Heart left ventricle (tissue), 16 donors: ENCODE measurements around the gene FOXO6. TPM values are rescaled to one million over a fixed set of nuclear protein-coding genes. Genes with fewer than 3 reads are reported as not detected.

Experiments
- ATAC-seq, 4 donors: fragments of 200-7000 bp; cut with Tn5 transposase; one replicate each; pipeline ENCODE4 v1.9.1; 2020 to 2022; ENCODE audit warnings: moderate library complexity in 4 of 4, mild to moderate bottlenecking in 3 of 4, moderate number of reproducible peaks in 1 of 4
- DNase-seq, 5 donors: peaks; one replicate each; pipeline ENCODE4 v3.0.0-alpha.2; 2020
- H3K27ac ChIP-seq, 12 donors: fragments of 200-600 bp; sonication (generic) in 4 of 12; one replicate each; pipeline versions ENCODE4 v1.5.0 to v1.8.0; 2016 to 2022; ENCODE audit warnings: mild to moderate bottlenecking in 2 of 12
- H3K27me3 ChIP-seq, 9 donors: fragments of 200-600 bp; sonication (generic) in 2 of 9; one replicate each; pipeline versions ENCODE4 v1.5.1 to v1.8.0; 2016 to 2022; ENCODE audit warnings: mild to moderate bottlenecking in 3 of 9
- H3K36me3 ChIP-seq, 9 donors: fragments of 200-600 bp; sonication (generic) in 2 of 9; one replicate each; pipeline versions ENCODE4 v1.5.0 to v1.8.0; 2018 to 2022; ENCODE audit warnings: mild to moderate bottlenecking in 2 of 9
- H3K4me1 ChIP-seq, 12 donors: fragments of 200-600 bp; sonication (generic) in 4 of 12; one replicate each; pipeline versions ENCODE4 v1.5.0 to v1.8.0; 2016 to 2022; ENCODE audit warnings: mild to moderate bottlenecking in 3 of 12
- H3K4me3 ChIP-seq, 12 donors: fragments of 200-600 bp; sonication (generic) in 4 of 12; one replicate each; pipeline versions ENCODE4 v1.5.0 to v1.8.0; 2017 to 2022; ENCODE audit warnings: mild to moderate bottlenecking in 9 of 12, moderate library complexity in 4 of 12
- H3K9me3 ChIP-seq, 12 donors: fragments of 200-600 bp; sonication (generic) in 4 of 12; one replicate each; pipeline versions ENCODE4 v1.5.0 to v1.8.0; 2016 to 2022; ENCODE audit warnings: mild to moderate bottlenecking in 1 of 12
- CTCF ChIP-seq, 12 donors: fragments of 200-600 bp; sonication (generic) in 4 of 12; IDR thresholded peaks; one replicate each; pipeline versions ENCODE4 v1.5.0 to v1.8.0; 2018 to 2022; ENCODE audit warnings: antibody characterized with exemption in 12 of 12, mild to moderate bottlenecking in 5 of 12
- POLR2A ChIP-seq, 2 donors: fragments of 450-650 bp; IDR thresholded peaks; one replicate each; pipeline ENCODE4 v1.6.1; 2017; ENCODE audit warnings: antibody characterized with exemption in 2 of 2, mild to moderate bottlenecking in 2 of 2, moderate library complexity in 2 of 2
- WGBS, 4 donors: extraction: QIAGEN DNeasy Blood & Tissue Kit in 2 of 4; methylation state at CpG; one replicate each; pipeline versions ENCODE4 v1.1.5 to v1.1.7; 2013 to 2018; 5-methylcytosine and 5-hydroxymethylcytosine counted together
- intact Hi-C, 10 donors: fragments of 100-400 bp; cut with DNase I; formaldehyde crosslinking; loops; one replicate each; pipeline versions ENCODE4 v1.11.1 to v1.14.2; 2022
- polyA plus RNA-seq, 2 donors: library from polyadenylated mRNA; stranded (reverse); fragments of 200-250 nt; gene quantifications; one replicate each; pipeline ENCODE4 v1.2.3, GENCODE V29; 2013
- total RNA-seq, 9 donors: library from RNA; depleted of rRNA in 2 of 9; stranded (reverse); fragments of >200 nt in 2 of 9; fragmentation: NEBNext Ultra II Directional in 3 of 9; extraction: Animal tissue kit (Norgen Biotek cat#: 25700) in 3 of 9; gene quantifications; one replicate each; pipeline versions ENCODE4 v1.1.0 to v1.2.4, GENCODE V29; 2016 to 2023
- donor health status: ischemic (EF 13 %, LVEDD 7.1; RV severe dilation, severe dysfunction).
- donor health status: healthy with polysubstance abuse.
- donor health status: DM: no; HTN: yes; CAD: no.
- donor health status: DM: no; HTN: no; CAD: no.
- donor health status: ischemic (EF 25% LVEDD 6.9; RV normal size, moderate dysfunction).
- donor health status: ischemic (EF 25% LVEDD 5.7; RV mildly dilated, moderate dysfunction).
- donor health status: healthy.
- donor health status: DM: yes; HTN: yes; CAD: no.
- donor health status: ischemic (EF 35%, LVEDD 5.7; RV mildly dilated, moderate dysfunction).
- donor health status: nonischemic (EF 11% LVEDD 7.7; RV severe dilation, severe dysfunction).
- donor health status: DM: yes; HTN: yes; CAD: no.
- donor health status: PGD.
- donor health status: ischemic (EF 29% LVEDD 5.4; RV normal size, mild dysfunction).
- donor health status: nonischemic (EF 23%, LVEDD 6.1; RV moderate dilation, normal function).

Gene FOXO6
- total and polyA plus RNA-seq, 11 donors, result 0.69 to 4.8 (median 1.4) TPM

DNA sequence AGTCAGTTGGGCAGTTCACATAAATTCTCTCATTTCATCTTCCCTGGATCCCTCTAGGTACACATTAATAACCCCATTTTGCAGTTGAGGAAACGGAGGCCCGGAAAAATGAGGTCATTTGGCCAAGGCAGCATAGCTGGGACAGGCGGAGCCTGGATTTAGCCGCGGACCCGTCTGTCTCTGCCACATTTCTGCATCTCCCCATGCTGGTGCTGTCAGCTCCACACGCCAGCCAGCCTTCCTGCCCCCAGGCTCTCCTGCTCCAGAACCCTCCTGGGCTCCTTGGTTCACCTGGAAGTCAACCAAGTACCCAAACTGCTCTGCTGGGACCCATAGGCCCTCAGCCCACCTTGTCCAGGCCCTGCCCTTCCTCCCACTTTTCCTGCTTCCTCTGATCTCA is 7.6 kb downstream of the FOXO6 start:
- WGBS, 4 donors, result 61 to 80% (median 73%) methylated on average over 7 of the region's 7 CpGs
- Histone ChIP-seq H3K27ac (no peak overlapping the region), H3K27me3 (peaks cover 0 to 42% (median 5%) of the 10 kb centered on the region in 9 donors), H3K9me3 (no peaks in the 10 kb centered on the region), H3K36me3 (no peaks in the 10 kb centered on the region), H3K4me3 (no peak overlapping the region), H3K4me1 (peaks cover 2 to 53% (median 30%) of the 10 kb centered on the region in 12 donors)
- intact Hi-C loops, result loop anchor here in 1 of 10 donors (10.0 kb wide), 1 partner anchor 46 kb away; no protein-coding TSS in a partner anchor
- DNase-seq, result no peak
- no peak for ATAC-seq
- TF ChIP-seq CTCF (IDR thresholded peaks at IDR 0.05) (no peak), POLR2A (IDR thresholded peaks at IDR 0.05) (no peak)

DNA sequence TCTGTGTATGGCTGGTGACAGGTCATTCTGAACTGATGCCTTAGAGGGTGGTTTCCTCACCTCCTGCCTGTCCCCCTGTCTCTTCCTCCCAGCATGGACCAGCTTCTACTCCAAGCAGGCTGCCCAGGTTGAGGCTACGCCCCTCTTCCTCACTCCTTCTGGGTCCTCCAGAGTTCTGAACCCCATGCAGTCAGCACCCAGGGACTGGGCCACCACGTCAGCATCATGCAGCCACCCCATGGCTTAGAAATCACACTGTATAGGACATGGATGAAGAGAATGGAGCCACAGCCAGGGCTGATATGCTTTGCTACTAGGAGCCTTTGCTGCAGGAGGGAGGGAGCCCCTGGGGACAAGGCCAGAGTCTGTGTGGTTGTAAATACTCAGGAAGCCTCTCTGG is 8.3 kb downstream of the FOXO6 start:
- no peak for DNase-seq
- H3K36me3 ChIP-seq, result no peaks in the 10 kb centered on the region
- H3K4me3 ChIP-seq, result no peak overlapping the region
- peaks cover 0 to 37% (median 5%) of the 10 kb centered on the region in 9 donors for H3K27me3 ChIP-seq
- WGBS, 4 donors, result 88 to 94% (median 93%) methylated on average over 2 of the region's 2 CpGs
- H3K27ac ChIP-seq, result no peak overlapping the region
- intact Hi-C loops, result loop anchor here in 1 of 10 donors (10.0 kb wide), 1 partner anchor 45 kb away; no protein-coding TSS in a partner anchor
- no peak for ATAC-seq
- TF ChIP-seq CTCF (IDR thresholded peaks at IDR 0.05) (no peak), POLR2A (IDR thresholded peaks at IDR 0.05) (no peak)
- no peaks in the 10 kb centered on the region for H3K9me3 ChIP-seq
- H3K4me1 ChIP-seq, result peaks cover 2 to 53% (median 30%) of the 10 kb centered on the region in 12 donors

DNA sequence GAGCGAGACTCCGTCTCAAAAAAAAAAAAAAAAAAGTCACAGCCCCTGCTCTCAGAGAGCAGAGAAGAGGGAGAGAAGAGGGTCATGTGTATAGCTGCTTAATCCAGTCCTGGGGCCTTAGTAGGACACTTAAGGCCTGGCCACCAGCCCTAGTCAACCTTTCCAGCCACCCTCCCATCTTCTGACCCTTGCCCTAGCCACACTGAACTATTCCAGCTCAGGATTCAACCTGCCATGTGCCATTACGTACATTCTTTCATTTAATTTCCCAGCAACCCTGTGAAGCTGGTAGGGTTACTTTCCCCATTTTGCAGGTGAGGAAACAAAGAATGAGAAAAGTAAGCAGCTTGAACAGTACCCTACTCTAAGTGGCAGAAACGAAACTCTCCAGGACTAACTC is 9.0 kb downstream of the FOXO6 start:
- TF ChIP-seq CTCF (IDR thresholded peaks at IDR 0.05) (no peak), POLR2A (IDR thresholded peaks at IDR 0.05) (no peak)
- no peaks in the 10 kb centered on the region for H3K9me3 ChIP-seq
- DNase-seq (no peak), ATAC-seq (no peak)
- WGBS, 4 donors, result 82 to 91% (median 87%) methylated on average over 2 to 4 of the region's 4 CpGs
- no peak overlapping the region for H3K4me3 ChIP-seq
- H3K27ac ChIP-seq, result no peak overlapping the region
- intact Hi-C loops, result no loop called here
- peaks cover 0 to 34% (median 5%) of the 10 kb centered on the region in 9 donors for H3K27me3 ChIP-seq
- no peaks in the 10 kb centered on the region for H3K36me3 ChIP-seq
- peaks cover 2 to 48% (median 30%) of the 10 kb centered on the region in 12 donors for H3K4me1 ChIP-seq

DNA sequence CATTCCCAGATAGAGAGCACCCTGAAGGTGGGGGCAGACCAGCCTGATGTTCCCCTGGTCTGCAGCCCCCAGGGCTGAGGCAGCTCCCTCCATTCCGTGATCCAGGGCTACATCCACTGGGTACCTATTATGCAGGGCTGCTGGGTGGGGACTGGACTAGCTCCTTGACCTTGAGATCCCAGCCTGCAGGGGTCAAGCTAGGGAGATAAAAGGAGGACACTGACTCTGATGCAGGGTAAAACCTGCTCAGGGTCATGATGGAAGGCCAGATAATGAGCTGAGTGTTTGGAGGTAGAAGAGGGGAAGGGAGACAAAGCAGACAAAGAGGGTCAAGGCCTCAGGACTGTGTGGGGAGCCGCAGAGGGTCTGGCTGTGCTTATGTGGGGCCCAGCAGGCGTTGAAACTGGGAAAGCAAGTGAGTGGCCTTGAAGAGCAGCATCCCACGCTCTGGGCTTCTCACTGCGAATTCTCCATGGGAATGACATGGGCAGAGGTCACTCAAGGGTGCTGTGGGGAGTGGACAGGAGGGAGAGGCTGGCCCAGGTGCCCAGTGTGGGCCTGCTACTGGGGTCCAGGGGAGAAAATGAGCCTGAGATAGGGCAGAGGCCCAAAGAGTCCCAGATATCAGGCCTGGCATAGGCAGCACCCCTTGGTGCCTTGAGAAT is 9.7 kb downstream of the FOXO6 start:
- no peak overlapping the region for H3K4me3 ChIP-seq
- H3K9me3 ChIP-seq, result no peaks in the 10 kb centered on the region
- 85 to 91% (median 87%) methylated on average over 5 of the region's 5 CpGs for WGBS, 4 donors
- no peaks in the 10 kb centered on the region for H3K36me3 ChIP-seq
- TF ChIP-seq POLR2A (IDR thresholded peaks at IDR 0.05) (no peak), CTCF (IDR thresholded peaks at IDR 0.05) (no peak)
- intact Hi-C loops, result no loop called here
- peak in 1 of 4 donors; percentile 3 for ATAC-seq
- H3K4me1 ChIP-seq, result peaks cover 2 to 42% (median 27%) of the 10 kb centered on the region in 12 donors
- no peak for DNase-seq
- H3K27me3 ChIP-seq, result peaks cover 0 to 29% (median 5%) of the 10 kb centered on the region in 9 donors
- no peak overlapping the region for H3K27ac ChIP-seq
